Fibroblast of skin of right biceps (primary cell): ENCODE measurements around the gene AVPR1A.
"Not testable (repeated sequence)": the region's sequence is repeated elsewhere in the genome, so short reads cannot be mapped to it uniquely, and the experiment has no call there.

ENCODE experiments used
- DNase-seq: peaks from one replicate; pipeline ENCODE4 v3.0.0-alpha.2; 2013

Gene AVPR1A

GRCh38 chr12:63150713-63151622, at the start of gene AVPR1A:
Gene AVPR1A, minus strand, starts transcription at chr12:63151201. Its CDS starts 365 bp downstream, at chr12:63150836.
- peak; percentile 2 for DNase-seq

GRCh38 chr12:63196168-63196567, 45.2 kb upstream of the AVPR1A start:
- no peak for DNase-seq

- no peak for DNase-seq
Measured at GRCh38 chr12:63179224-63179623, 28.2 kb upstream of the AVPR1A start.

- DNase-seq: no peak
Measured at GRCh38 chr12:63170321-63170720, 19.3 kb upstream of the AVPR1A start.

- not testable (repeated sequence) for DNase-seq
Measured at GRCh38 chr12:63167741-63168140, 16.7 kb upstream of the AVPR1A start.

DNA sequence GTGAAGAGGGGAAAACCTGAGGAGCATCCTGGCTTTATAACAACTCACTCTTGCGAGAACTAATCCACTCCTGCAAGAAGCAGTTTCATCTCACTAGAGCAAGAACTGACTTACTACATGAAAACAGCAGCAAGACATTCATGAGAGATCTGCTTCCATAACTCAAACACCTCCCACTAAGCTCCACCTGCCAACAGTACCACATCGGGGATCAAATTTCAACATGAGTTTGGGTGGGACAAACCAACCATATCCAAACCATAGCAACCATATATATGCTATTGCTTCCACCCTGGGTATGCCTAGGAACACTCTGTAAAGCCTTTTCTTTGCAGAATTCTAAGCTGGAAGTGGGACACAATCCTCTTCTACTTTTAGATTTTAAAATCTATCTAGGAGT, 13.9 kb upstream of the AVPR1A start:
- no peak for DNase-seq

GRCh38 chr12:63163541-63163940, 12.5 kb upstream of the AVPR1A start:
- DNase-seq: no peak

DNA sequence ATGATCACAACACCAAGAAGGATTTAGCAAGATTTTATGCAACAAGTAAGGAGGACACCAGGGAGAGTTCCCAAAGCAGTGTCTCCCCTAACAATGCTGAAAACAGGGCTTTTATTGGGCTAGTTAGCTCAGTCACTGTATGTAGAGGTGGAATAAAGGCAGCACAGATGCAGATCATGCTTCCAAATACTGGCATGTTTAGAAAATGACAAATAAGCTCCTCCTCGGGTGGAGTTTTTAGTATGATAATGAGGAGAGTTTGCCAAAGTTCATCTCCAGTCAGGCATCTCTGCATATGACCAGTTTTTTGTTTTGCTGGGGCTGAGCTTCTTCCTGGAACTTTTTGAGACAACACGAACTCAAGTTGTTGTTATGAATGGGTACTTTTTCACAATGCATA, 4.4 kb upstream of the AVPR1A start:
- DNase-seq: no peak

- no peak for DNase-seq
Measured at GRCh38 chr12:63154560-63154959, 3.6 kb upstream of the AVPR1A start.

GRCh38 chr12:63152321-63152700, 1.3 kb upstream of the AVPR1A start:
- DNase-seq: no peak

DNA sequence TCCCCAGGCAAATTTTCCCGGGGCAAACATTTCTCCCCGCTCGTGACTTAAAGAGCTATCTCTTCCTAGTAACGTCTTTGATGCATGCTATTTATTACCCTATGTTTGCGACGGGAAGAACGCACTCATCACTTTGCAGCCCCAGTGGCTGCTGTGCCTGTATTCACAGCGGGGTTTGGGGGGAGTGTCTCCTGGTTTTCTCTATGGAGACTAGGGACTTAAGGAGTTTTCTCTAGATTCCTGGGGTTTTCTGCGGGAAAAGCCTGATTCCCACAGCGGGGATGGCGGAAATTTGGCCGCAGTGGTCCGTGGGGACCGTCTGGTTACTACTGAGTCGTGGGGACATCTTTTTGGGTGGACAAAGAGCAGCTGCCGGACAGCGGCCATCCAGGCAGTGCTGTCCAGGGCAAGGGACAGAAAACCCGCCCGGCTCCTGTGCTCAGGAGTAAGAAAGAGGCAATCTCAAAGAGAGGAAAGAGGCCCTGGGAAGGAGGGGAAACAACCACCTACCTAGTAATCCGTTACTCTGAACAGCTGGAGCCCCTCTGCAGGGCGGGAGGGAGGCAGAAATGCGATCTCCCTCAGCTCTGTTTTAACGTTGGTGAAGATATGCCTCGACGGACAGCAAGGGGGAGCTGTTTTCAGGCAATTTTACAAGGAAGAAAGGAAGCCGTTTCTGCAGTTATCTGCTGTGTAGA, 771 bp upstream of the AVPR1A start:
- DNase-seq: peak; percentile 29

GRCh38 chr12:63149909-63150712, 890 bp downstream of the AVPR1A start:
- DNase-seq: no peak

DNA sequence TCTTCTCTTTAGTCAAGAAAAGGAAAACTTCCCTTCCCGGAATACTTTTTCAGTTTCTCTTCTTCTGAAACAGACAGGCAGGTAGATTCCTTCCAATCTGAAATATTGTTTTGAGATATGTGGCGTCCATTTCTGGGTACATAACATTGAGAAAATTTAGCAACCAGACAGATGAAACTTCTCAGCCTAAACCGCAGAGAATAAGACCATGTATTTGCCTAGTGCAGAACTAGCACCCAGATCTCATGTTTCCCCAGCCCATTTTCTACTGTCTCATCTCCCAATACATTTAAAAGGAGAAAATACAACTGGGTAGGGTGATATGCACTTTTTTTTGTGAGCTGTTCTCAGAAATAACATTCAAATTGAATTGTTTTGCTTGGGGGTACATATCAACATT, 6.4 kb downstream of the AVPR1A start:
- no peak for DNase-seq

GRCh38 chr12:63138488-63138887, 12.5 kb downstream of the AVPR1A start:
- no peak for DNase-seq

DNA sequence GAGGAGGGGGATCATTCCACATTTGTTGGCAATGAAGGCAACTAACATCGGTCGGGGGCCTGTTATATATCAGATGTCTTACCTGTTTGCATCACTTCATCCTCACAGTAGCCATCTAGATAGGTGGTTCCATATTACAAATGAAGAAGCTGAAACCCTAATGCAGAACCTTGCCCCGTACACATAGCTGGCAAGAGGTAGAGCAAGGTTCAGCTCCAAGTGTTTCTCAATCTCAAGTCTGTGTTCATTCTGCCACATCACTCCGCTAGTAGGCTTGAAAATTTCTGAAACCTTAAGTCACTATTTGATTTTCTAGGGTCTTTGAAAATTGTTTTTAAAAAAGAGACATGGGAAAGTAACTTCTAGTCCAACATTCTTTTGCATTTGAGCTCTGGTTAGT, 17.0 kb downstream of the AVPR1A start:
- no peak for DNase-seq

- no peak for DNase-seq
Measured at GRCh38 chr12:63132201-63132600, 18.8 kb downstream of the AVPR1A start.

- DNase-seq: no peak
Measured at GRCh38 chr12:63129927-63130326, 21.1 kb downstream of the AVPR1A start.

DNA sequence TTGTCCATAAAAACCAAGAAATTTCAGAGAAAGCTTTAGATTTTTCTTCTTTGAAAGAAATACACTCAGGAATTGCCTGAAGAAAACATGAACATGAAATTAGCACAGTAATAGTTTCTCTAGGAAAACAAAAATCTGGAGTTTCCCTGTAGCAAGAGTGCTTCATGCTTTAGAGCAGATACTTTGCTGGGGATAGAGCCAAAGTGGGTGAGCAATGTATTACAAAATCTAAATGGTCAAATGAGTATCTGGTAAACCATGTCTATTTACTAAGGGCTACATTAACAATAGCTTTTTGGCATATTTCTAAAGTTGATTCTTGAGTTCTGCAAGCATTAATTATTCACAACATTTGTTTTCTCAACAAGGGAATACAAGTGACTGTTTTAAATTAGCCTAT, 26.2 kb downstream of the AVPR1A start:
- DNase-seq: no peak

DNA sequence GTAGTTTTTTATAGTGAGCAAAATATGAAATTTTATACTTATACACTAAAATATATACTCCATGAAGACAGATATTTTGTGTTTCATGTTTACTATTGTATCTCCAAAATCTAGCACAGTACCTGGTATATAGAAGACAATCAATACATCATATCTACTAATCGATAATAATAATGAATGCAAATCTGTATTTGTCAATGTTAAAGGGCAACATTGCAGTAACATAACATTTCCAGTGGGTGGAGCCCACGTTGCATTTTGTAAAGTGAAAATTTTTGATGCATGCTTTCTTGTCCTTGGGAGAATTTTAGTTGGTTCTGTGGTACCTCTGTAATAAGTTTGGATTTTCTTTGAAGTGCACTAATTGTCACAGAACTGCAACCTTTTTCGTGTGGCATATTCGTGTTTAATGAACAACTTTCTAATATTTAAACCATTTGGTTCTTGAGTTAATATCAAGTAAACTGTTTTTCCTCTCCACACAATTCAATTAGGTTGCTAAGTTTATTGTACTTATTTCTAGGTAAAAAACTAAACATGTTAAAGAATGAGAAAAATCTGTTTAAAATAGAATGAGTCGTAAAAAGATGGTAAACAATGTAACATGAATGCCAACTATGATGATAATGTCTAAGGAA, 47.4 kb downstream of the AVPR1A start:
- peak; percentile 15 for DNase-seq

GRCh38 chr12:63101920-63102319, 49.1 kb downstream of the AVPR1A start:
- DNase-seq: peak; percentile 2

DNA sequence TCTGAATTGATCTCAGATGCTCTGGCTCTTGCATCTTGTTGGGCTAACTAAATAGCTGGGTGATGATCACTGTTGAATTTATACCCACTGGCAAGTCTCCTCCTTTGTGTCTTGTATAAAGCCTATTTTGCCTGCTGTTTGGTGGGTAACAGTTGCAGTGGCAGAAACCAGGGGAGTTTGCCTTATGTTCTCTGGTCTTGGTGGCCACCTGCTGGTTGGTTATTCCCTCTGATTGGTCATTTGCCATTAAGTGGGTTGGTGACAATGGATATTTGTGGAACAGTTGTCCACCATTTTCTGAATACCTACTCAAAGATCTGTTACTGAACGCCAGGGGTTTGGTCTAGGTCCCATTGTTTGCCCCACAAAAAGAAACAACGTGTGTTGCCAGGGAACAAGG, 52.1 kb downstream of the AVPR1A start:
- DNase-seq: no peak

DNA sequence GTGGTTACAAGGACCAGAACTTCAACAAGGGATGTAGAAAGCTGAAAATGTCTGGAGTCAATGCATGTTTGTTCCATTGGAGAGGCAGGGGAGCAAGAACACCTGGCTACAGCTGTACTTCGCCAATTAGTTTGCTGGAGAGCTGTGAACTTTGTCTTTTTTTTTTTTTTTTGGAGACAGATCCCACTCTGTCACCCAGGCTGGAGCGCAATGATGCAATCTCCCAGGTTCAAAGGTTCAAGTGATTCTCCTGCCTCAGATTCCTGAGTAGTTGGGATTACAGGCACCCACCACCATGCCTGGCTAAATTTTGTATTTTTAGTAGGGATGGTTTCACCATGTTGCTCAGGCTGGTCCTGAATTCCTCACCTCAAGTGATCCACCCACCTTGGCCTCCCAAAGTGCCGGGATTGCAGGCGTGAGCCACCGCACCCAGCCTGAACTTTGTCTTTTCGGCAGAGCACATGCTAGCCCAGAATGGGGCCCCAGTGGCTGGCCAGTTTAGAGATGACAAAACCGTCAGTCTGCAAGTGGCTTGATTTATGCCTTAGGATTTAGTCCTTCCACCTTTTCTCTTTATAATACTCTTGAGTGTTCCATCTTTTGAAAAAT, 55.5 kb downstream of the AVPR1A start:
- DNase-seq: no peak
